PC-9 (cell line): ENCODE results near the gene SNRNP48. TPM values are rescaled to one million over a fixed set of nuclear protein-coding genes. Genes with fewer than 3 reads are reported as not detected.

Experiments
- Bru-seq: library from RNA; stranded (reverse); fragments of 400-500 nt; gene quantifications from one replicate; lab custom pipeline; 2021; lab: Mats Ljungman, UMichigan
- BruChase-seq, 2 experiments: library from RNA; stranded (reverse); fragments of 400-500 nt; gene quantifications; one replicate each; lab custom pipeline; 2021; lab: Mats Ljungman, UMichigan
- BruUV-seq: library from RNA; stranded (reverse); fragments of 400-500 nt; replicated peaks from 2 replicates; lab custom pipeline; 2021; lab: Mats Ljungman, UMichigan
- CTCF ChIA-PET: fragments of 300-600 bp; sonication (Branson Sonifier 250); formaldehyde crosslinking; loops from one replicate; lab custom pipeline; 2022; ENCODE audit warnings: antibody characterized with exemption; lab: Charles Lee
- POLR2A ChIA-PET: fragments of 300-600 bp; sonication (Branson Sonifier 250); formaldehyde crosslinking; loops from one replicate; lab custom pipeline; 2022; ENCODE audit warnings: antibody characterized with exemption; ENCODE audit not compliant: unreplicated experiment; lab: Charles Lee
- DNase-seq, 2 experiments: peaks; one replicate each; pipeline versions ENCODE4 v3.0.0 to v3.0.0-alpha.2; 2015 to 2022; ENCODE audit warnings: mixed read lengths in 1 of 2
- H2AFZ ChIP-seq: fragments of 200-600 bp; sonication (generic); 2 replicates; pipeline ENCODE4 v1.8.1; 2017; ENCODE audit warnings: antibody characterized with exemption
- H3F3A ChIP-seq: fragments of 200-600 bp; sonication (generic); 2 replicates; pipeline ENCODE4 v1.8.1; 2017; ENCODE audit warnings: antibody characterized with exemption, mild to moderate bottlenecking, low read depth; ENCODE audit not compliant: insufficient read depth
- H3K27ac ChIP-seq: fragments of 200-600 bp; sonication (generic); 2 replicates; pipeline ENCODE4 v1.6.1; 2016; ENCODE audit warnings: mixed run types
- H3K27me3 ChIP-seq: fragments of 200-600 bp; sonication (generic); 2 replicates; pipeline ENCODE4 v1.6.1; 2016; ENCODE audit warnings: low read depth, mixed run types; ENCODE audit not compliant: insufficient read depth
- H3K36me3 ChIP-seq: fragments of 200-600 bp; sonication (generic); 2 replicates; pipeline ENCODE4 v1.6.1; 2016; ENCODE audit warnings: low read depth, mixed run types
- H3K4me1 ChIP-seq: fragments of 200-600 bp; sonication (generic); replicated peaks from 2 replicates; pipeline ENCODE4 v1.6.1; 2016; ENCODE audit warnings: mixed run types; ENCODE audit not compliant: insufficient read depth
- H3K4me2 ChIP-seq: fragments of 200-600 bp; sonication (generic); 2 replicates; pipeline ENCODE4 v1.6.1; 2017; ENCODE audit warnings: mixed run types
- H3K4me3 ChIP-seq: fragments of 200-600 bp; sonication (generic); 2 replicates; pipeline ENCODE4 v1.6.1; 2016; ENCODE audit warnings: mixed run types
- H3K79me2 ChIP-seq: fragments of 200-600 bp; sonication (generic); 2 replicates; pipeline ENCODE4 v1.6.1; 2017; ENCODE audit warnings: low read depth, mixed run types
- H3K9me2 ChIP-seq: fragments of 200-600 bp; sonication (generic); 2 replicates; pipeline ENCODE4 v1.8.1; 2017; ENCODE audit warnings: mild to moderate bottlenecking; ENCODE audit not compliant: insufficient read depth
- H3K9me3 ChIP-seq: fragments of 200-600 bp; sonication (generic); 2 replicates; pipeline ENCODE4 v1.8.1; 2016; ENCODE audit warnings: low read depth; ENCODE audit not compliant: insufficient read depth
- H4K20me1 ChIP-seq: fragments of 200-600 bp; sonication (generic); 2 replicates; pipeline ENCODE4 v1.8.1; 2017; ENCODE audit not compliant: insufficient read depth
- CTCF ChIP-seq: fragments of 200-600 bp; sonication (generic); conservative IDR thresholded peaks from 2 replicates; pipeline ENCODE4 v1.6.1; 2017; ENCODE audit warnings: mixed run types, antibody characterized with exemption, mild to moderate bottlenecking, moderate library complexity
- EZH2 ChIP-seq: fragments of 200-600 bp; sonication (generic); IDR thresholded peaks from 2 replicates; pipeline ENCODE4 v1.8.0; 2017; ENCODE audit warnings: antibody characterized with exemption, low read depth
- intact Hi-C: fragments of 100-400 bp; cut with micrococcal nuclease; formaldehyde crosslinking; loops from one replicate; pipeline ENCODE4 v1.10.0; 2022; ENCODE audit not compliant: unreplicated experiment
- long read RNA-seq: library from polyadenylated mRNA; stranded (forward); transcript quantifications from one replicate; pipeline ENCODE4 v2.0.0, GENCODE V29; 2022
- total RNA-seq: library from RNA; stranded (reverse); gene quantifications from 2 replicates; pipeline ENCODE4 v1.2.3, GENCODE V29; 2021

SNRNP48 gene
- 18.6 and 21.7 TPM in 2 replicates for total RNA-seq
- percentile 83 among the genes with signal in this experiment for Bru-seq, nascent RNA
- percentile 89 among the genes with signal in this experiment for BruChase-seq, experiment 1, labeled RNA remaining after a 2-hour chase
- BruChase-seq, experiment 2, labeled RNA remaining after a 6-hour chase: percentile 90 among the genes with signal in this experiment
- long read RNA-seq, full-length matches to known transcripts: 9 of 33 reads
- long read RNA-seq, partial matches to known transcripts: 6 of 33 reads
- long read RNA-seq, other reads (novel, unspliced or antisense): 18 of 33 reads

GRCh38 chr6:7589949-7590917 lies at the start of gene SNRNP48:
Gene SNRNP48, plus strand, starts transcription at chr6:7590198. Its CDS starts 60 bp downstream, at chr6:7590258.
- peak within 1 kb of the TSS; percentile 83 for H3K4me2 ChIP-seq
- no peaks in the 10 kb centered on the region; the same call in 1 of the 2 replicates for H3F3A ChIP-seq
- H3K27ac ChIP-seq: no peak within 1 kb of the TSS
- peaks cover 33% of the 10 kb centered on the region for H3K79me2 ChIP-seq
- no TSS peak for BruUV-seq
- POLR2A ChIA-PET: interaction anchor here (0.6 to 1.0 kb wide), 5 partner anchors 43 to 912 kb away, joined by 3 to 18 read pairs (median 6); partner anchors contain the start of gene EEF1E1
- no peaks in the 10 kb centered on the region for H3K9me3 ChIP-seq
- peaks cover 15% of the 10 kb centered on the region for H4K20me1 ChIP-seq
- peak within 1 kb of the TSS; percentile 89 for H2AFZ ChIP-seq
- peak within 1 kb of the TSS; percentile 93 for H3K4me3 ChIP-seq
- H3K36me3 ChIP-seq: no peaks in the 10 kb centered on the region
- peak; percentile 78 to 93 for DNase-seq
- CTCF ChIA-PET: interaction anchor here (0.5 to 0.6 kb wide), 2 partner anchors 306 to 443 kb away, joined by 3 to 5 read pairs; no protein-coding TSS in a partner anchor
- H3K4me1 ChIP-seq: peaks cover 18% of the 10 kb centered on the region; the same call in 1 of the 2 replicates
- intact Hi-C loops: loop anchor here (5.0 kb wide), 1 partner anchor 48 kb away; the partner anchor contains the start of gene DSP
- TF ChIP-seq CTCF (no peak), EZH2 (no peak)
- no peaks in the 10 kb centered on the region for H3K9me2 ChIP-seq
- no peaks in the 10 kb centered on the region for H3K27me3 ChIP-seq

GRCh38 chr6:7540595-7540994 lies 49.4 kb upstream of the SNRNP48 start:
- H3K79me2 ChIP-seq: peaks cover 25% of the 10 kb centered on the region
- no peaks in the 10 kb centered on the region; the same call in 1 of the 2 replicates for H4K20me1 ChIP-seq
- H3K4me2 ChIP-seq: peak overlapping the region; percentile 91
- DNase-seq: peak; percentile 59 to 60
- TSS peak; percentile 91 for BruUV-seq
- H3K9me3 ChIP-seq: no peaks in the 10 kb centered on the region
- H3K4me3 ChIP-seq: peak overlapping the region; percentile 81
- H3K27me3 ChIP-seq: no peaks in the 10 kb centered on the region
- POLR2A ChIA-PET: interaction anchor here (0.5 to 0.7 kb wide), 4 partner anchors 36 to 937 kb away, joined by 3 to 17 read pairs (median 4); no protein-coding TSS in a partner anchor
- peak overlapping the region; percentile 72 for H3K27ac ChIP-seq
- intact Hi-C loops: loop anchor here (5.0 kb wide), 2 partner anchors 52 to 73 kb away; partner anchors contain the start of gene SNRNP48
- H3K36me3 ChIP-seq: no peaks in the 10 kb centered on the region
- H3K4me1 ChIP-seq: peaks cover 20% of the 10 kb centered on the region
- no peaks in the 10 kb centered on the region for H3K9me2 ChIP-seq
- H2AFZ ChIP-seq: peak overlapping the region; percentile 81; the same call in 1 of the 2 replicates
- CTCF ChIA-PET: interaction anchor here (0.5 to 1.1 kb wide), 2 partner anchors 23 to 115 kb away, joined by 6 to 10 read pairs; no protein-coding TSS in a partner anchor
- no peak for TF ChIP-seq CTCF
- no peak for TF ChIP-seq EZH2
- peaks cover 15% of the 10 kb centered on the region; the same call in 1 of the 2 replicates for H3F3A ChIP-seq
